ENCODE data around the gene HSPB3.

GRCh38 chr5:54455413-54456157 is at the start of gene HSPB3:
- TF ChIP-seq POLR2A (IDR thresholded peaks at IDR 0.05; ENCODE audit: low read length) (no peak), GATA1 (IDR thresholded peaks at IDR 0.05; ENCODE audit: low read depth, low read length) (no peak)
